DOHH2 (cell line): ENCODE data around the gene HEXA.

Source experiments
- H3F3A ChIP-seq: fragments of 200-600 bp; sonication (generic), shearing (Covaris generic); 2 replicates; pipeline ENCODE4 v1.6.0; 2016; ENCODE audit warnings: antibody characterized with exemption, mild to moderate bottlenecking; ENCODE audit not compliant: control insufficient read depth, insufficient read depth
- H3K27ac ChIP-seq: fragments of 200-600 bp; sonication (generic); 2 replicates; pipeline ENCODE4 v1.5.1; 2014; ENCODE audit warnings: low read depth, mild to moderate bottlenecking, low read length, moderate library complexity
- H3K27me3 ChIP-seq: fragments of 200-600 bp; sonication (generic); 2 replicates; pipeline ENCODE4 v1.6.1; 2014; ENCODE audit warnings: mild to moderate bottlenecking, low read length, mixed read lengths; ENCODE audit not compliant: control insufficient read depth
- H3K36me3 ChIP-seq: fragments of 200-600 bp; sonication (generic); 2 replicates; pipeline ENCODE4 v1.6.1; 2014; ENCODE audit warnings: mild to moderate bottlenecking, low read length, moderate library complexity, mixed read lengths; ENCODE audit not compliant: control insufficient read depth
- H3K4me1 ChIP-seq: fragments of 200-600 bp; sonication (generic); 2 replicates; pipeline ENCODE4 v1.6.1; 2014; ENCODE audit warnings: mild to moderate bottlenecking, low read length, mixed read lengths; ENCODE audit not compliant: control insufficient read depth
- H3K4me2 ChIP-seq: fragments of 200-600 bp; sonication (generic); 2 replicates; pipeline ENCODE4 v1.6.0; 2014; ENCODE audit warnings: mild to moderate bottlenecking, low read length, moderate library complexity
- H3K4me3 ChIP-seq: fragments of 200-600 bp; sonication (generic); 2 replicates; pipeline ENCODE4 v1.5.1; 2014; ENCODE audit warnings: mild to moderate bottlenecking, low read length, mixed read lengths
- H3K79me2 ChIP-seq: fragments of 200-600 bp; sonication (generic); 2 replicates; pipeline ENCODE4 v1.6.1; 2014; ENCODE audit warnings: mild to moderate bottlenecking, low read length, mixed read lengths; ENCODE audit not compliant: control insufficient read depth
- H3K9me2 ChIP-seq: fragments of 200-600 bp; sonication (generic); replicated peaks from 2 replicates; pipeline ENCODE4 v1.6.1; 2014; ENCODE audit warnings: mild to moderate bottlenecking, low read length, mixed read lengths; ENCODE audit not compliant: control insufficient read depth
- H3K9me3 ChIP-seq: fragments of 200-600 bp; sonication (generic); 2 replicates; pipeline ENCODE4 v1.6.1; 2014; ENCODE audit warnings: antibody characterized with exemption, low read length, mixed read lengths; ENCODE audit not compliant: control insufficient read depth, insufficient read depth
- H4K20me1 ChIP-seq: fragments of 200-600 bp; sonication (generic); 2 replicates; pipeline ENCODE4 v1.6.0; 2014; ENCODE audit warnings: low read depth, mild to moderate bottlenecking, antibody characterized with exemption, low read length, moderate library complexity; ENCODE audit not compliant: control insufficient read depth, insufficient read depth
- CTCF ChIP-seq: fragments of 200-600 bp; sonication (generic); IDR thresholded peaks from one replicate; pipeline ENCODE4 v1.5.1; 2014; ENCODE audit warnings: antibody characterized with exemption, mild to moderate bottlenecking, low read depth, low read length; ENCODE audit not compliant: poor library complexity, severe bottlenecking
- EZH2phosphoT487 ChIP-seq: fragments of 200-600 bp; sonication (generic); IDR thresholded peaks from 2 replicates; pipeline ENCODE4 v1.6.1; 2017; ENCODE audit warnings: borderline replicate concordance, mild to moderate bottlenecking, antibody characterized with exemption, low read length, moderate library complexity, mixed read lengths

Gene HEXA

DNA sequence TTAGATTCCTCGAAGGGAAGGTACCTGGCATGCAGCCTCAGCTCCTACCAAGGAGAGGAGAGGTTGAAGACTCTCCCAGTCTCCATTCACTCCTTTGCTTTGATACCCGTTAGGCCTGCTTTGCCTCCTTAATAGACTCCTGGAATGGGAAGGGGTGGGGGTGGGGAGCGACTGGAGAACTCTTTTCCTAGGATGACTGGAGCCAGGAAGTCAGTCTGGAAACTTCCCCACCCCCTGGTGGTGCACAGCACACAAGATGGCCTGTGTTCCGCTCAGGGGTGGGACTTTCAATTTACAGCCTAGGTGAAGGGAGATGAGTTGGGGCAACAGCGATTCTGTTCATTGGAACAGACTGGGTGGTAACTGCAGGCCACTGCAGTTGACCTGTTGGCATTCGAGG is 34.5 kb downstream of the HEXA start:
- no peak for TF ChIP-seq EZH2phosphoT487
- no peak for TF ChIP-seq CTCF
- Histone ChIP-seq H4K20me1 (no peaks in the 10 kb centered on the region), H3K9me2 (no peaks in the 10 kb centered on the region), H3F3A (no peaks in the 10 kb centered on the region), H3K9me3 (no peaks in the 10 kb centered on the region), H3K79me2 (no peaks in the 10 kb centered on the region), H3K27me3 (no peaks in the 10 kb centered on the region), H3K27ac (no peak overlapping the region), H3K4me2 (no peak overlapping the region), H3K4me1 (no peaks in the 10 kb centered on the region), H3K4me3 (no peak overlapping the region), H3K36me3 (peaks cover 8% of the 10 kb centered on the region; the same call in 1 of the 2 replicates)

GRCh38 chr15:72340366-72340765 is 35.4 kb downstream of the HEXA start:
- Histone ChIP-seq H3K4me2 (no peak overlapping the region), H3K4me1 (no peaks in the 10 kb centered on the region), H3K4me3 (no peak overlapping the region), H3K36me3 (peaks cover 2% of the 10 kb centered on the region; the same call in 1 of the 2 replicates), H3F3A (no peaks in the 10 kb centered on the region), H3K9me3 (no peaks in the 10 kb centered on the region), H4K20me1 (no peaks in the 10 kb centered on the region), H3K27me3 (no peaks in the 10 kb centered on the region), H3K27ac (no peak overlapping the region), H3K79me2 (no peaks in the 10 kb centered on the region), H3K9me2 (no peaks in the 10 kb centered on the region)
- TF ChIP-seq CTCF: no peak
- TF ChIP-seq EZH2phosphoT487: no peak

DNA sequence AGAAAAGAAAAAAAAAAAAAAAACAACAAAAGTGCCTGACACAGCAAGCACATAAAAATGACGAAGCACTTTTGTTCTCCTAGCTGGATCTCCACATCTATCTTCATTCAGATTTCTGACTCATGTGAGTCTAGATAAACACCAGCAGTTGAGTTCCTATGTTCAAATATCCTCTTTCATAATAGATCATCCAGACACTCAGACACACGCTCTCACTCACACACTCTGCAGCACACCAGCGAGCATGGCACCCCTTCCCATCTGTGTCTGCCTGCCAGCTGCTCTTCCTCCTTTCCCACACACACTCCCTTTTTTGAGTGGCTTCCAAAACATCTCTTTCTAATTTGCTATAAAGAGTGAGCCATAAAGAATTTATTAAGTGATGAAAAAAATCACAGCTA is 36.0 kb downstream of the HEXA start:
- no peaks in the 10 kb centered on the region for H3K9me3 ChIP-seq
- H3K27ac ChIP-seq: no peak overlapping the region
- H3K9me2 ChIP-seq: no peaks in the 10 kb centered on the region
- H3K79me2 ChIP-seq: no peaks in the 10 kb centered on the region
- H4K20me1 ChIP-seq: no peaks in the 10 kb centered on the region
- H3K27me3 ChIP-seq: no peaks in the 10 kb centered on the region
- no peak for TF ChIP-seq CTCF
- no peak for TF ChIP-seq EZH2phosphoT487
- no peaks in the 10 kb centered on the region for H3K4me1 ChIP-seq
- no peak overlapping the region for H3K4me3 ChIP-seq
- H3K4me2 ChIP-seq: no peak overlapping the region
- no peaks in the 10 kb centered on the region for H3K36me3 ChIP-seq
- no peaks in the 10 kb centered on the region for H3F3A ChIP-seq
